ENCODE measurements around the gene NKAIN2.

NKAIN2 gene

GRCh38 chr6:124577734-124578281, 774.1 kb downstream of the NKAIN2 start:
- no peaks in the 10 kb centered on the region for H3K36me3 ChIP-seq (replicated peaks)
- no peaks in the 10 kb centered on the region for H3K27me3 ChIP-seq (replicated peaks)
- H3K27ac ChIP-seq, result no peak overlapping the region
- no peak for DNase-seq
- in situ Hi-C loops (cut with HindIII; ENCODE audit: low pct_ligation_motif_present, low sequenced_read_pairs), result no loop called here
- no peak overlapping the region for H3K4me3 ChIP-seq (ENCODE audit: low read depth, low read length)
- TF ChIP-seq CTCF (IDR thresholded peaks at IDR 0.05; ENCODE audit: low read depth, low read length, missing control alignments), result no peak

GRCh38 chr6:124590001-124590400, 786.3 kb downstream of the NKAIN2 start:
- Histone ChIP-seq H3K27me3 (replicated peaks) (no peaks in the 10 kb centered on the region), H3K27ac (no peak overlapping the region), H3K4me3 (ENCODE audit: low read depth, low read length) (no peak overlapping the region), H3K36me3 (replicated peaks) (no peaks in the 10 kb centered on the region)
- DNase-seq, result no peak
- in situ Hi-C loops (cut with HindIII; ENCODE audit: low pct_ligation_motif_present, low sequenced_read_pairs), result no loop called here
- no peak for TF ChIP-seq CTCF (IDR thresholded peaks at IDR 0.05; ENCODE audit: low read depth, low read length, missing control alignments)

GRCh38 chr6:124599656-124600055, 796.0 kb downstream of the NKAIN2 start:
- DNase-seq, result no peak

GRCh38 chr6:124604719-124605118, 801.1 kb downstream of the NKAIN2 start:
- TF ChIP-seq CTCF (IDR thresholded peaks at IDR 0.05; ENCODE audit: low read depth, low read length, missing control alignments), result no peak
- no peak for DNase-seq
- H3K27me3 ChIP-seq (replicated peaks), result no peaks in the 10 kb centered on the region
- H3K27ac ChIP-seq, result no peak overlapping the region
- H3K4me3 ChIP-seq (ENCODE audit: low read depth, low read length), result no peak overlapping the region
- in situ Hi-C loops (cut with HindIII; ENCODE audit: low pct_ligation_motif_present, low sequenced_read_pairs), result no loop called here
- no peaks in the 10 kb centered on the region for H3K36me3 ChIP-seq (replicated peaks)

More at GRCh38 chr6:124599656-124600055, 796.0 kb downstream of the NKAIN2 start:
- Histone ChIP-seq H3K4me3 (ENCODE audit: low read depth, low read length) (no peak overlapping the region), H3K27me3 (replicated peaks) (no peaks in the 10 kb centered on the region), H3K36me3 (replicated peaks) (no peaks in the 10 kb centered on the region), H3K27ac (no peak overlapping the region)
- in situ Hi-C loops (cut with HindIII; ENCODE audit: low pct_ligation_motif_present, low sequenced_read_pairs), result no loop called here
- TF ChIP-seq CTCF (IDR thresholded peaks at IDR 0.05; ENCODE audit: low read depth, low read length, missing control alignments), result no peak

GRCh38 chr6:124607119-124607627, 803.5 kb downstream of the NKAIN2 start:
- TF ChIP-seq CTCF (IDR thresholded peaks at IDR 0.05; ENCODE audit: low read depth, low read length, missing control alignments), result no peak
- in situ Hi-C loops (cut with HindIII; ENCODE audit: low pct_ligation_motif_present, low sequenced_read_pairs), result no loop called here
- H3K36me3 ChIP-seq (replicated peaks), result no peaks in the 10 kb centered on the region
- no peaks in the 10 kb centered on the region for H3K27me3 ChIP-seq (replicated peaks)
- H3K27ac ChIP-seq, result no peak overlapping the region
- H3K4me3 ChIP-seq (ENCODE audit: low read depth, low read length), result no peak overlapping the region
- no peak for DNase-seq

- no peaks in the 10 kb centered on the region for H3K36me3 ChIP-seq (replicated peaks)
- no peak for TF ChIP-seq CTCF (IDR thresholded peaks at IDR 0.05; ENCODE audit: low read depth, low read length, missing control alignments)
- H3K27ac ChIP-seq, result no peak overlapping the region
- H3K4me3 ChIP-seq (ENCODE audit: low read depth, low read length), result no peak overlapping the region
- in situ Hi-C loops (cut with HindIII; ENCODE audit: low pct_ligation_motif_present, low sequenced_read_pairs), result no loop called here
- H3K27me3 ChIP-seq (replicated peaks), result no peaks in the 10 kb centered on the region
- DNase-seq, result no peak
Observed at GRCh38 chr6:124613031-124613430, 809.4 kb downstream of the NKAIN2 start.

Data from brain microvascular endothelial cell (primary cell).